Stomach smooth muscle (tissue), 2 donors: ENCODE results near the gene P3H3.

Experiments used
- H3K27ac ChIP-seq: one replicate; pipeline ENCODE4 v1.7.0; 2013; ENCODE audit warnings: mild to moderate bottlenecking, low read length, inconsistent platforms
- H3K27me3 ChIP-seq, 2 donors: one replicate each; pipeline ENCODE4 v1.7.0; 2013; ENCODE audit warnings: low read length in 2 of 2; ENCODE audit not compliant: insufficient read depth in 2 of 2, control insufficient read depth in 1 of 2
- H3K36me3 ChIP-seq, 2 donors: one replicate each; pipeline ENCODE4 v1.7.0; 2013; ENCODE audit warnings: low read length in 2 of 2; ENCODE audit not compliant: control insufficient read depth in 2 of 2, insufficient read depth in 2 of 2
- H3K4me1 ChIP-seq: one replicate; pipeline ENCODE4 v1.7.0; 2013; ENCODE audit warnings: low read length; ENCODE audit not compliant: control insufficient read depth, insufficient read depth
- H3K4me3 ChIP-seq, 2 donors: one replicate each; pipeline ENCODE4 v1.7.0; 2013; ENCODE audit warnings: low read length in 2 of 2
- H3K9ac ChIP-seq, 2 donors: one replicate each; pipeline ENCODE4 v1.7.0; 2013; ENCODE audit warnings: low read length in 2 of 2, mild to moderate bottlenecking in 1 of 2
- H3K9me3 ChIP-seq, 2 donors: one replicate each; pipeline ENCODE4 v1.7.0; 2013; ENCODE audit warnings: low read length in 2 of 2; ENCODE audit not compliant: control insufficient read depth in 2 of 2
- donor health status: healthy.
- donor health status: Pancreatic carcinoma.

The P3H3 gene

GRCh38 chr12:6809056-6809455, 19.2 kb upstream of the P3H3 start:
- Histone ChIP-seq H3K27ac (no peak overlapping the region), H3K4me1 (no peaks in the 10 kb centered on the region), H3K9me3 (no peaks in the 10 kb centered on the region), H3K4me3 (no peak overlapping the region), H3K27me3 (peaks cover 0 to under 1% of the 10 kb centered on the region in 2 donors), H3K36me3 (no peaks in the 10 kb centered on the region), H3K9ac (no peak overlapping the region)

GRCh38 chr12:6810758-6811157, 17.4 kb upstream of the P3H3 start:
- Histone ChIP-seq H3K4me1 (peaks cover 2% of the 10 kb centered on the region), H3K4me3 (no peak overlapping the region), H3K9ac (no peak overlapping the region), H3K36me3 (no peaks in the 10 kb centered on the region), H3K9me3 (no peaks in the 10 kb centered on the region), H3K27me3 (peaks cover 0 to 7% of the 10 kb centered on the region in 2 donors), H3K27ac (no peak overlapping the region)

- Histone ChIP-seq H3K36me3 (no peaks in the 10 kb centered on the region), H3K4me3 (no peak overlapping the region), H3K9me3 (no peaks in the 10 kb centered on the region), H3K27me3 (peaks cover 0 to 7% of the 10 kb centered on the region in 2 donors), H3K9ac (no peak overlapping the region), H3K4me1 (peaks cover 2% of the 10 kb centered on the region), H3K27ac (no peak overlapping the region)
Observed at GRCh38 chr12:6813363-6813762, 14.8 kb upstream of the P3H3 start.

GRCh38 chr12:6816598-6816997, 11.6 kb upstream of the P3H3 start:
- Histone ChIP-seq H3K36me3 (no peaks in the 10 kb centered on the region), H3K9me3 (no peaks in the 10 kb centered on the region)

GRCh38 chr12:6817098-6817497, 11.1 kb upstream of the P3H3 start:
- Histone ChIP-seq H3K9ac (no peak overlapping the region), H3K4me3 (no peak overlapping the region), H3K9me3 (no peaks in the 10 kb centered on the region), H3K4me1 (peaks cover 13% of the 10 kb centered on the region), H3K27ac (no peak overlapping the region), H3K27me3 (peaks cover 0 to 12% of the 10 kb centered on the region in 2 donors), H3K36me3 (no peaks in the 10 kb centered on the region)

More at GRCh38 chr12:6816598-6816997, 11.6 kb upstream of the P3H3 start:
- H3K4me1 ChIP-seq: peaks cover 9% of the 10 kb centered on the region
- H3K9ac ChIP-seq: no peak overlapping the region
- no peak overlapping the region for H3K4me3 ChIP-seq
- H3K27me3 ChIP-seq: peaks cover 0 to 9% of the 10 kb centered on the region in 2 donors
- H3K27ac ChIP-seq: no peak overlapping the region

- H3K4me3 ChIP-seq: no peak overlapping the region
- H3K9me3 ChIP-seq: no peaks in the 10 kb centered on the region
- H3K27ac ChIP-seq: no peak overlapping the region
- no peak overlapping the region for H3K9ac ChIP-seq
- no peaks in the 10 kb centered on the region for H3K36me3 ChIP-seq
- H3K27me3 ChIP-seq: peaks cover 0 to 16% of the 10 kb centered on the region in 2 donors
- H3K4me1 ChIP-seq: peaks cover 15% of the 10 kb centered on the region
Observed at GRCh38 chr12:6817662-6818157, 10.5 kb upstream of the P3H3 start.

- H3K4me3 ChIP-seq: no peak overlapping the region
- peaks cover 18% of the 10 kb centered on the region for H3K4me1 ChIP-seq
- no peaks in the 10 kb centered on the region for H3K36me3 ChIP-seq
- no peak overlapping the region for H3K27ac ChIP-seq
- H3K9ac ChIP-seq: no peak overlapping the region
- H3K27me3 ChIP-seq: peaks cover 0 to 19% of the 10 kb centered on the region in 2 donors
- H3K9me3 ChIP-seq: no peaks in the 10 kb centered on the region
Observed at GRCh38 chr12:6818222-6818621, 10.0 kb upstream of the P3H3 start.

- H3K27ac ChIP-seq: no peak overlapping the region
- no peak overlapping the region for H3K9ac ChIP-seq
- peaks cover 0 to 22% of the 10 kb centered on the region in 2 donors for H3K27me3 ChIP-seq
- no peaks in the 10 kb centered on the region for H3K9me3 ChIP-seq
- H3K4me1 ChIP-seq: peaks cover 18% of the 10 kb centered on the region
- no peak overlapping the region for H3K4me3 ChIP-seq
- H3K36me3 ChIP-seq: no peaks in the 10 kb centered on the region
Observed at GRCh38 chr12:6818645-6819044, 9.6 kb upstream of the P3H3 start.

GRCh38 chr12:6819106-6820030, 8.8 kb upstream of the P3H3 start:
- no peaks in the 10 kb centered on the region for H3K36me3 ChIP-seq
- no peaks in the 10 kb centered on the region for H3K9me3 ChIP-seq
- H3K9ac ChIP-seq: no peak overlapping the region
- peaks cover 0 to 21% of the 10 kb centered on the region in 2 donors for H3K27me3 ChIP-seq
- no peak overlapping the region for H3K27ac ChIP-seq
- H3K4me1 ChIP-seq: peaks cover 18% of the 10 kb centered on the region
- no peak overlapping the region for H3K4me3 ChIP-seq

GRCh38 chr12:6820166-6820565, 8.0 kb upstream of the P3H3 start:
- Histone ChIP-seq H3K36me3 (no peaks in the 10 kb centered on the region), H3K27ac (no peak overlapping the region), H3K27me3 (peaks cover 0 to 18% of the 10 kb centered on the region in 2 donors), H3K4me1 (peaks cover 21% of the 10 kb centered on the region), H3K4me3 (no peak overlapping the region), H3K9me3 (no peaks in the 10 kb centered on the region), H3K9ac (no peak overlapping the region)
